GM19238 (cell line): ENCODE measurements around the gene TMEM63C.
A peak's percentile ranks its signal among the peaks of the same experiment; 100 is the strongest.

Source experiments
- DNase-seq: peaks from one replicate; pipeline ENCODE4 v3.0.0; 2011; ENCODE audit warnings: low spot score; ENCODE audit not compliant: insufficient read length

The TMEM63C gene

DNA sequence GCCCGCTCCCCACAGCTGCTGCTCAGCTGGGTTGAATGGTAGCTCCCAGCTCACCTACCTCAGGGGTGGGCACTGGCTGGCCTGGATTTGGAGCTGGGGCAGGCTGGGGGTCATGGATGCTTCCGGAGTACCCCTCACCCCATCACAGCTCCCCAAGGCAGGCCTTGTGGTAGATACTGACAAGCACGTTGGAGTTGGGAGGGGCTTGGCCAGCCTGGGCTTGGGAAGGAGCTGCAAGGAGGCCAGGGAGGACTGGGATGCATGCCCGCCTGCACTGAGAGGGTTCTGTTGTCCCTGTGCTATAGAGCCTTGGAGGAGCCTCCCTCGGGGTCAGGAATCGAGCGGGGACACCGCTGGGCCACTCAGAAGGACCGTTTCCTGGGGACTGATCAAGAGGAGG, 14.2 kb downstream of the TMEM63C start:
- DNase-seq = no peak

DNA sequence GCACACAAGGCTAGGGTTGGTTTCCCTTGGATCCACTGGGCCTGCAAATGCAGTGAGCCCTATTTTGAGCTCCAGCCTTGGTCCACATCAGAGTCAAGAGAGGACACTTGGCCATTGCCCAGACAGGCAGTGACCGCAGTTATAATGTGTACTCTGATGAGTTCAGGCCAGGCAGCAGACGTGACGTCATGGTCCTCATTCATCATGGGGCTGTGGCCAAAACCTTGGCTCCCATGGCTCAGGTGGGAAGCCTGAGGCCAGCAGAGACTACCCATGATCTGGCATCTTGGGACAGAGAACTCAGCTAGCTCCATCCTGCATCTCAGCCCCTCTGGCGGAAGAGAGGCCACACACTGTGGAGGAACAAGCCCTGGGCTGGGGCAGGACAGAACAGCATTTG, 16.4 kb downstream of the TMEM63C start:
- no peak for DNase-seq

DNA sequence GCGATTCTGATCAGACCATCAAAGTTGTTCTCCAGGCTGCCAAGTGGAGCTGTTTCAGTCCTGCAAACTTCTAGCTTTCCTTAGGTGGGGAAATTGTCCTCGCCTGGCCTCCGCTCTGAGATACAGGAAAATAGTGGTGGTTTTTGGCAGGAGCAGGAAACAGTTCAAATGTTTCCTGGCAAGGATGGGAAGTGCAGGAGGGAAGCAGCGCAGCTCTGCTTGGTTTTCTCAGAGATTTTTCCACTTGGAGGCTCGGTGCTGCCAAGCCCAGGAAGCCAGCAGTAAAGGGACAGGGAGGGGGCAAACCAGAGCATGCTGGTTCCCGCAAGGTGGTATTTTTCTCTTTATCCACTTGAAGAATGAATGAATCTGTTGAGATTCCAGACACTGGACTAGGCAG, 17.0 kb downstream of the TMEM63C start:
- DNase-seq = no peak

DNA sequence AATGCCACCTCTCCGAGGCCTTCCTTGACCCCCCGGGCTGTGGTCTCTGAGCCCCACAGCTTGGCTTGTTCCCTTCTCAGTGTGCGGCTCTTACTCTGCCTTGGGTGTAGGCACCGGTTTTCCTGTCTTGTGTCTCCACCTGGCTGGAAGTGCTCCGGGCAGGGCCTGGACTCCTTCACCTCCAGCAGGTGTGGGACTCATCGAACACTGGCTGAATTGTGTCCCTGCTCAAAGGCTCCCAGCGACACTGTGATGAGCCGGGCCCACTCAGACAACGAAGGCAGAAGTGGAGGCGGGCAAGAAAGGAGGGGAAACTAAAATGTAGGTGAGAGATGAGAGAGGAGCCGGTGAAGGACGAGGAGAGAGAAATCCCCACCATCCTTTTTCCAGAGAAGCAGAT, 18.0 kb downstream of the TMEM63C start:
- no peak for DNase-seq

DNA sequence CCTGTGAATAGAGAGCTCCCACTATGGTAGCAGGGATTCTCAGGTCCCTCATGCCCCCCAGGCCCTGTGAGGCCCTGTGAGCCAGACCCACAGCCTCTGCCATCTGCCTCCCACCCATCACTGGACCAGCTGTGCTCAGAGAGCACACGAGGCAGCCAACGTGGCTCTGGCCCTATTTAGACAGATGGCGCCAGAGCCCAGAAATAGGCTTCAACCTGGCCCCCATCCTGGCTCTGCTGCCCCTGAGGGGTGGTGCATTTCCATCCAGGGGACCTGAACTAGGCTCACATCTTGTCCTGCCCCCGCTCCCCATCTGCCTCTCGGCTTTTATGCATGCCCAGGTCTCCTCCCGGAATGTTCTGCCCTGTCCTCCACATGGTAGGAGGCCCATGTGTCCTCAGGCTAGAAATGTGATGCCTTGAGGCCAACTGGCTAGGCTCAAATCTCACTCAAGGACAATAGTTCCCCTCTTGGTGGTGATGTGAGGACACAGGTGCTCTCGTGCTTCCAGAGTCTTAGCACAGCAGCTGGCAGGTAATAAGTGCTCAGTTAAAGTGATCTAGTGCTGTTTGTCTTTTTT, 18.9 kb downstream of the TMEM63C start:
- no peak for DNase-seq

DNA sequence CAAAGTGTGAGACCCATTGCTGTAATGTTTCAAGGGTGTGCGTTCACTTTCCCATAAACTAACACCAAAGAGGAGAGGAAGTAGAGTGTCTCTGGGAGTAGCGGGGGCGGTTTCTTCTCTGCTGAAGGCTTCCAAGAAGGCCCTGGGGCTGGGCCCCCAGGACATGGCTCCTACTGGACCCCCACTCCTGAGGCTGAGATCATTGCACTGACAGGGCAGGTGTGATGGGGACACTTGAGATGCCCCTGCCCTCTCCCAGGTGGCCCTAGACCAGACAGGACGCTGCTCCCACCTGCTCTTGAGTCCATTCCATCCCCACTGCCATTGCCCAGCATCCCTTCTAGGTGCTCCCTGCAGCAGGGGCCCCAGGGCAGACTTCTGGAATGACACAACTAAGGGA, 20.1 kb downstream of the TMEM63C start:
- no peak for DNase-seq

DNA sequence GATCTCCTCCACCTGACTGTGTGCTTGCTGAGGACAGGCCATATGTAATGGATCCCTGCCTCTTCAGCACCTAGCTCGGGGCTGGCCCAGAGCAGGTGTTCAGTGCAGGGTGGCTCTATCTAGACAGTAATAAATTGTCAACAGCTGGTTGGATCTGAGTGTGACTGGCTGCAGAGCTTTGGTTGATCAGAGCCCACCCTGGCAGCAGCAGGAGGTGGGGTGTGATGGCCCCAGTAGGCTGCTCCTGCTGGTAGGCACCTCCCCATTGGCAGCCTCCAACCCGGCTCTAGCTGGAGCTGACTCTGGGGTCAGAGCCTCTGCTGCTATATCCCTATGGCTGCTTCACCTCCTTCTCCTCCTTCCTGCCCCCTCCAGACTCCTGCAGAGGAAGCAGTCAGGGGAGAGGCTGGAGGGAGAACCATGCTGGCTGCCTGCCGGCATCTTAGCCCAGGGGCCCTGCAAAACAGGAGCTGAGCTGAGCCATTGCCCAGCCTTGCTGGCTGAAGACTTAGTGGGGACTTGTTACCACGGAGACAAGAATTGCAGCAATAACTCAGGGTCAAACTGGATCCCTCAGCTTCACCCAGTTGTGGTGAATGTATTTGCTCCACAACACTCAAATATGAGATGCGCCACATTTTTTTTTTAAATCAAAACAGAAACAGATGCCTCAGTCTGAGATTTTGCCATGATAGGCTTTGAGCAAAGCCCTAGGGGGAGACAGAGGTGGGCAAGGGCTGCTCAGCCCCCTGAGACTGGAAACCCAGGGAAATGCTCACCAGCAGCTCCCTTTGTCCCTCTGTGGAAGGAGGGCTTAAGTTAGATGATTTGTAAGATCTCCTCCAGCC, 22.2 kb downstream of the TMEM63C start:
- no peak for DNase-seq

DNA sequence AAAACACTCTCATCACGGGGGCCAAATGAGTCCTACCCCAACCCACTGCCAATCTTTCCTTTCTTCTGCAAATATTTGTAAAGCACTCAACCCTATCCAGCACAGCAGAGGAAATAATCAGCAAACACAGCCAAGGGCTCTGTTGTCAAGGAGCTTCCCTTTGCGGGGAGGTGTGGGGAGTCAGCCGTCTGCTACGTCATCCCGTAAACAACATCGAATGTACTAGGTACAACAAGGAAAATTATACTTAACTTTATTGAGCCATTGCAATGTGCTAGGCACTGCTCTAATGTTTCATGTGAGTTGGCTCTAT, 22.8 kb downstream of the TMEM63C start:
- no peak for DNase-seq

DNA sequence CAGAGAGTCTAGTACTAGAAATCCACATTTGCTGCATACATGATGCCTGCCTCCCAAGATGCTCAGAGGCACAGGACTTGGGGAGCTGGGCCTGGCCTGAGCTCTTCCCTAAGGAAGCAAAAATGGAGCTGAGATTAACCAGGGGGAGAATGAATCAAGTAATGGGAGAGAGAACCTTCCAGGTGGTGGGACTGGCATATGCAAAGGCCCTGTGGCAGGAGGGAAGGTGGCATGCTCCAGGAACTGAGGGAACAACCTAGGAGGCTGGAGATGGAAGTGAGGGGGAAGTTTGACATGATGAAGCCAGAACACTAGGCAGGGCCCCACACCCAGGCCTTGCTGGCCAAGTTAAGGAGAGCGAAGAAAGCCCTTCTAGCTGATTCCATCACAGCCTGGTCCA, 23.3 kb downstream of the TMEM63C start:
- DNase-seq = no peak

DNA sequence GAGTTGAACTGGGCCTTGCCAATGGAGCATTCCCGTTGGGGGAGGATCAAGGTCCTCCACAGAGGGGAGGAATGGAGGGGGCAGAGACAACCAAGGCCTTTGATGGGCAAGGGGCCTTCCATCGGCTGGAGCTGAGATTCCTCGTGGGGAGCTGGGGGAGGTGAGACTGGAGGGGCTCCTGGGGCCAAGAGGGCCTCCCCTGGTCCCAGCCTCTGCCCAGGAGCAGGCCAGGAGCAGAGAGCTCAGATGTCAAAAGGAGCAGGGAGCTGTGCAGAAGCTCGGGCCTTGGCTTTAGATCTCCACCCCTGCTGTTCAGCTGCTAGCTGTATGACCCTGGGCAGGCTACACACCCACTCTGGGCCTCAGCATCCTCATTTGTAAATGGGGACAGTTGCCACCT, 24.0 kb downstream of the TMEM63C start:
- DNase-seq = no peak

DNA sequence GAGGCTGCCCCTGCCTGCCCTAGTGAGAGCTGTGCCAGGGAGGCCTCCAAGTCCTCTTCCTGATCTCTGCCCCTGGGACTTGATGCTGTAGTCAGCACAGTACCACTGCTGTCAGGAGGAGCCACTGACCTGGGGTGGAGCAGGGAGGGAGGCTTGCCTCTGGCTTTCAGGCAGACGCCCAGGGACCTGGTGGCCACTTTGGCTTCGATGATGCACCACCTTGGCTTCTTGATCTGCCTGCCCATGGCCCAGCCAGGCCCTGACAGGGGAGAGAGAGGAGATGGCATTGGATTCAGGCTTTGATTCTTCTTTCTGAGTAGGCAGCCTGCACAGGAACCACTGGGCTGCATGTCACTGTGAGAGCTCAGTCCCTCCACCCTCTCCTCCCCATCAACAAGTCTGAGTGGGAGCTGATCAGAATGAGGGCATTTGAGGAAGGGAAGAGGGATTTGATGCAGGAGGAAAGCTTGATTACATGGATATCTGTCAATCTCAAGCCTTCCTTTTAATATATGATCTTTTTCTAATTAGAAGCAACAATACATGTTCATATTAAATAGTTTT, 24.7 kb downstream of the TMEM63C start:
- DNase-seq = no peak

DNA sequence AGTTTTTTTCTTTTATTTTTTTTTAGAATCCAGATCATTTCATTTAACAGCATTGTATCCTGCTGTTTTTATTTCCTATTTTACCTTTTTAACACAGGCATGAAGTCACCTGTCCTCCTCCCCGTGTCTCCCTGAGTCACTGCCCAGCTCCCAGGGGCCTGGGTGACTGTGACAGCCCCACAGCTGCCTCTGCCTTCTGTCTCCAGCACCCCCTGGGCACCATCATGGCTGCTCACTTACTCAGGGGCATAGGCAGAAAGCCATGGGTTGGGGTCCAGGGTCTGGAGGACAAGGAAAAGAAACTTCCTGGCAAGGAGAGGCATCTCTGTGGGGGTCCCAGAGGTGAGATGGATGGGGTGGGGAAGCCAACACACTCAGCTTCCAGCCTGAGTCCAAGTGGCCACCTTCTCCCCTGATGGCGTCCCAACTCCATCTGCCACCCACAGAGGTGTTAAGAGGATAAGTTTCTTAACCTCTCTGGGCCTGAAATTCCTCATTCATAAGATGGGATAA, 25.3 kb downstream of the TMEM63C start:
- DNase-seq = no peak

DNA sequence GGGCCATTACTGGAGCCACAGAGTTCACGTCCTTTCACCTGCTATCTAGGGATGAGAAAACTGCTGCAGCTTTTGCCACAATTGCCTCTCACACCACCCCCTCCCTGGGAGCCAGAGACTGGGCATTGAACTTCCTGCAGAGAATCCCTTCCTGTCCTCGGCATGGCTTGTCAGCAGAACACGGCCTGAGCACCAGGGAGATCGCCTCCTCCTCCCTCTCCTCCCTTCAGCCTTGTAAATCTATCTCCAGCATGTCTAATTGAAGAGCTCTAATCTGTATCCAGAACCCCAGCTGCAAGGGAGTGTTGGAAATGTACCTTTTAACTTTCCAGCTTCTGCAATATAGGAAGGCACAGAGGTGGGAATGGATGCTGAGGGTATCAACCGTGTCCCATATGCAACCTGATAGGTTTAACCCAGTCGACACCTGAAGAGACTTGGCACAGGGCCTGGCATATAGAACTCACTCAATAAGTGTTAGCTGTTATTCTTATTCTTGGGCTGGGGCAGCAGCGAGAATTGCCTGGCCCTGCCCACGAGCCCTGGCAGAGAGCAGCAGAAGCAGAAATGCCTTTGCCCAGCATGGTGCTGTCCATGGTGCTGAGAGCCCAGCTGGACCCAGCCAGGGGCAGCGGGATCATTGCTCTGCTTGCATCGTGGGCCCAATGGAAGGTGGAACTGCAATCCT, 26.8 kb downstream of the TMEM63C start:
- peak; percentile 35 for DNase-seq

DNA sequence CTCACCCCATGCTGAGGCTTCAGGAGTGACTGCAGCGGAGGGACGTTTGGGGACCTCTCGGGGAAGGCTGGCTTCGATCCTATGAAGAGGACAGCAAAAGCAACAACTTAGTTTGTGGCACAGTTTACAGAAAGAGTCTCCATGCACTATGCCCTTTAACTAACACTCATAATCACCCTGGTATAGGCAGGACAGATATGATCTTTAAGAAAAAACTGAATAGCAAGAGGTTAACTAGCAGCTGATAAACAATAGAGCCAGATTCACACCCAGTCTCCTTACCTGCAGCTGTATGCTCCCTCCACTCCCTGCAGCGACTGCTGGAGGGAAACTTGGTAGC, 27.4 kb downstream of the TMEM63C start:
- DNase-seq = no peak

DNA sequence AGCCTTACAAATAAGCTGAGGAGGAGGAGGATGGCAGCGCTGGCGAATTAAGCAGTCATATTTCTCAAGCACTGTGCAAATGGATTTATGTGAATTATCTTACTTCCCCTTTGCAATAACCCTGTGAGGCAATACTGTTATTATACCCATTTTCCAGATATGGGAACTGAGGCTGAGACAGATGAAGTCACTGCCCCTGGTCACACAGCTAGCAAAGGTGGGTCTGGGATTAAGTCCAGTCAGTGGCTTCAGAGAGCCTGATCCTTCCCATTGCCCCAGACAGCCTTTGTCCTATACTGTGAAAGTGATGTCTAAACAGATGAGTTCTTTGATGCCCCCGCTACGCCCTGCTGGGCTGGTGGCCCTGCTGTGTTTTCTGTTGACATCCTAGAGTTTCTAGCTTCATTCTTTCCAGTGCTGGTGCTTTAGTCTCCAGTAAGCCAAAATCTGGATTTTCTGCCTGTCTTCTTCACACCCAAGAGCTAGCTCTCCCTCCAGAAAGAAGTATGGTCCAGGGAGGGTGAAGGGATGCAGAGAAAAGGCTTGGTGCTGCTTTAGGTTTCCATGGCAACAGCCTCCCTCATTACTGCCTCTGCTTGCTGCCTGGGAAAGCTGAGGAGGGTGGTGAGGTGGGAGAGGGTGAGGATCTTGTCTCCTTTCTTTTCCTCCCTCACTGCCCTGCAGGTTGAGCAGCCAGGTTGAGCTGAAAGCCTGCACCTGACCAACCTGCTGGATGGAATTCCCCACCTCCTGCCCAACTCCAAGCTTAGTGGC, 30.7 kb downstream of the TMEM63C start:
- DNase-seq = no peak

DNA sequence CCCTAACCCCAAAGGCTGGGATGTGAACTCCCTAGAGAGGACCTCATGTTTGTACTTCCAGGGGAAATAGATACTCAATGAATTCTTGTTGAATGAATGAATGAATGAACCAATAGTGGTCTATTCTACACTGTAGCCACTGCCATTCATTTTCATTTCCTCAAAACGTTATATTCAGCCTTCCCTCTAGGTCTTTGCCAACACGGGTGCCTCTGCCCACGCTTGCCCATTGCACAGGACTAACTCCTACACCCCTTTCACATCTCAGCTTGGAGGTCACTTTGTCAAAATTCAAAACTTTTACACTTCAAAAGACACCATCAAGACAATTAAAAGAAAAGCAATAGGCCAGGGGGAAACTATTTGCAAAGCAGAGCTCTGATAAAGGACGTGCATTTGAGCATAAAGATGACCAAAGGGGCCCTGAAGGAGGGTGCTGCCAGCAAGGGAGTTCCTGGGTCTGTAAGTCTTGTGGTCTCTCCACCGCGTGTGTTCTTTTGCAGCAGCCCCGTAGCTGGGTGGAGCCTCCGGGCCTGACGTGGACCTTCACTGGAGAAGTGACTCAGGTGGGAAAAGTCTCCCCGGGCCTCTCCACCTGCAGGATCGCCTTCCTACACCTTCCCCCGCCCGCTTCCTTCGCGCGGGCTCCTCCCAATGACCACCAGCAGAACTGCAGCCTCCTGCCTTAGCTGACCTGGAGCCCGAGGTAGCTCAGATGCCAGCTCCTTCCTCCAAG, 31.5 kb downstream of the TMEM63C start:
- peak; percentile 58 for DNase-seq

DNA sequence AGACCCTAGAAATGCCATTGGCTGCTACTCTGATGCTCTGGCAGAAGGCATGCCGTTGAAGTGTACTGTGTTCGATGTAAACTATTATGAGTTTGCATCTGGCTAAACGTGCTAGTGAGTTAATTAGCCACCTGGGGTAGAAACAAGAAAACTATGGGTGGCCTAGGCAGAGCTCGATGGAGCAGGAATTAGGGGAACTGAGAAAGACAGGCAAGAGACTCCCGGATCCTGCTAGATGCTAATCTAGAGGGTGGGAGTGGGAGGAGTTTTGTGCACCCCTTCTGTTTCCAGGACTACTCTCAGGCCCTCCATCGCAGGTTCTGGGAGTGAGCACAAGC, 32.0 kb downstream of the TMEM63C start:
- no peak for DNase-seq

DNA sequence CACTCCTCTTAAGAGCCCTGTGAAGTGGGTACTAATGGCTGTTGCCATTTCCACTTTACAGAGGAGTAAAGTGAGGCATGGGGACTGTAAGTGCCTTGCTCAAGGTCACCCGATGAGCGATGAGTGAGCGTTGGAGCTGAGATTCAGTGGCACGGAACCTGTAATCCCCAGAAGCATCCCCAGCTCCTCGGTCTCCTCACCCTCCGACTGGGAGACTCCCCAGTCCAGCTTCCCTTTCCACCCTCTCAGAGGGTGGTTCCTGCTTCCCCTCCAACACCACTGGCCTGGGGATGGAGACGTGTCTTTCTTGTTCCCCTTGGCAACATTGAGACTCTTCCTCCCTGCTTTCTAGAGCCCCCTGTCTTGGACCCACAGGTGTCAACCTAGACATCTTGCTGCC, 32.6 kb downstream of the TMEM63C start:
- DNase-seq = no peak

DNA sequence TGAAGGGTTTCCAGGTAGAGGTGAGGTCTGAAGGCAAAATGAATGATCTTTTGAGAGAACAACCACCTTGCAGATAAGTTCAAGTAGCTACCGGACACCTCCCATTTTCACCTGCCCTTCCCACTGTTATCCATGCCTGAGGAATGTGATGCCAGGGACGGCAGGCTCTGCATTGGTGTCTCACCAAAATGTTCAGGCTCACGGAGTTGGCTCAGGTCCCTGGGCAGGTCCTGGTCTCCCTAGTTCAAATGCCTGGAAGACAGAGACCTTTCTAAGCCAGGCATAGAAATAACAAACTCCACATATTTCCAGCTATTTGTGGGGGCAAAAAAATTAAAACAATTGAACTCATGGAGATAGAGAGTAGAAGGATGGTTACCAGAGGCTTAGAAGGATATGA, 36.0 kb downstream of the TMEM63C start:
- DNase-seq = no peak

DNA sequence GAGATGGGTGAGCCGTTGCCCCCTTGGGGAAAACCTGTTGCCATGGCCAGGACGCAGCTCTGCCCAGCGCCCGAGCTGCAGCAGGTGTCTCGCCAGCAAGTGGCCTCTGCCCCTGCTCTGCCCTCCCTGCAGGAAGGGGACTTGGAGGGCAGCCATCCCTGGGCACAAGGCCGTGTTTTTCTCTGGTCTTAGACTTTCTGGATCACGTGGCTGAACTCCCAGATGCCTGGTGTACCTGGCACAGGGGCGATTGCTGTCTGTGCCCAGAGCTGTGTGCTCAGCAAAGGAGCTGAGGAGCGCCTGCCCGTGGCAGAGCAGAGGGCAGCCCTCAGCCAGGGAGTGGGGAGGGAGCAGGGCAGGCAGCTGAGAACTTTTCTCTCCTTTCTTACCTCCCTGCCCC, 38.0 kb downstream of the TMEM63C start:
- DNase-seq = no peak
